Left lung (tissue), 10 donors: ENCODE data around the gene ANGPTL4. TPM values are rescaled to one million over a fixed set of nuclear protein-coding genes. Genes with fewer than 3 reads are reported as not detected.
"Not testable (repeated sequence)": the region's sequence is repeated elsewhere in the genome, so short reads cannot be mapped to it uniquely, and the experiment has no call there.

Source experiments
- ATAC-seq: fragments of 200-7000 bp; cut with Tn5 transposase; one replicate; pipeline ENCODE4 v1.9.1; 2020; ENCODE audit warnings: moderate library complexity
- DNase-seq, 4 donors: peaks; one replicate each; pipeline ENCODE4 v3.0.0-alpha.2; 2013 to 2020
- H3K27ac ChIP-seq, 2 donors: fragments of 200-600 bp; sonication (generic) in 1 of 2; one replicate each; pipeline versions ENCODE4 v1.5.0 to v1.8.0; 2020 to 2021
- H3K27me3 ChIP-seq, 2 donors: fragments of 200-600 bp; sonication (generic) in 1 of 2; one replicate each; pipeline versions ENCODE4 v1.5.0 to v1.8.0; 2020 to 2021
- H3K36me3 ChIP-seq, 2 donors: fragments of 200-600 bp; sonication (generic) in 1 of 2; one replicate each; pipeline versions ENCODE4 v1.5.0 to v1.8.0; 2020 to 2021
- H3K4me1 ChIP-seq, 2 donors: fragments of 200-600 bp; one replicate each; pipeline ENCODE4 v1.8.0; 2021
- H3K4me3 ChIP-seq, 2 donors: fragments of 200-600 bp; sonication (generic) in 1 of 2; one replicate each; pipeline versions ENCODE4 v1.5.0 to v1.8.0; 2020 to 2021; ENCODE audit warnings: mild to moderate bottlenecking in 1 of 2
- H3K9me3 ChIP-seq, 2 donors: fragments of 200-600 bp; sonication (generic) in 1 of 2; one replicate each; pipeline versions ENCODE4 v1.5.0 to v1.8.0; 2020 to 2021
- CTCF ChIP-seq, 2 donors: fragments of 200-600 bp; sonication (generic) in 1 of 2; IDR thresholded peaks; one replicate each; pipeline versions ENCODE4 v1.5.0 to v1.8.0; 2021; ENCODE audit warnings: antibody characterized with exemption in 2 of 2
- intact Hi-C, 2 donors: fragments of 100-400 bp; cut with DNase I; formaldehyde crosslinking; loops; one replicate each; pipeline versions ENCODE4 v1.11.2 to v1.14.2; 2022
- polyA plus RNA-seq, 6 donors: library from polyadenylated mRNA; unstranded; fragments of 120-200 nt; gene quantifications; one replicate each; pipeline ENCODE4 v1.2.1, GENCODE V29; 2013; ENCODE audit not compliant: insufficient read length in 6 of 6
- total RNA-seq, 2 donors: library from RNA; stranded (reverse); fragmentation: NEBNext Ultra II Directional; extraction: Animal tissue kit (Norgen Biotek cat#: 25700); gene quantifications; one replicate each; pipeline ENCODE4 v1.2.1, GENCODE V29; 2021
- donor health status: DM: no; HTN: yes; CAD: no.
- donor health status: DM: no; HTN: no; CAD: no.

The ANGPTL4 gene
- total and polyA plus RNA-seq, 8 donors, result 2.5 to 24.8 (median 4.3) TPM

GRCh38 chr19:8377598-8377997 lies 13.6 kb downstream of the ANGPTL4 start:
- Histone ChIP-seq H3K27ac (no peak overlapping the region), H3K4me3 (no peak overlapping the region), H3K9me3 (peaks cover 0 to 4% of the 10 kb centered on the region in 2 donors), H3K27me3 (no peaks in the 10 kb centered on the region), H3K36me3 (peaks cover 0 to 17% of the 10 kb centered on the region in 2 donors), H3K4me1 (no peaks in the 10 kb centered on the region)
- TF ChIP-seq CTCF (IDR thresholded peaks at IDR 0.05), result no peak
- no peak for ATAC-seq
- intact Hi-C loops, result no loop called here
- no peak for DNase-seq

DNA sequence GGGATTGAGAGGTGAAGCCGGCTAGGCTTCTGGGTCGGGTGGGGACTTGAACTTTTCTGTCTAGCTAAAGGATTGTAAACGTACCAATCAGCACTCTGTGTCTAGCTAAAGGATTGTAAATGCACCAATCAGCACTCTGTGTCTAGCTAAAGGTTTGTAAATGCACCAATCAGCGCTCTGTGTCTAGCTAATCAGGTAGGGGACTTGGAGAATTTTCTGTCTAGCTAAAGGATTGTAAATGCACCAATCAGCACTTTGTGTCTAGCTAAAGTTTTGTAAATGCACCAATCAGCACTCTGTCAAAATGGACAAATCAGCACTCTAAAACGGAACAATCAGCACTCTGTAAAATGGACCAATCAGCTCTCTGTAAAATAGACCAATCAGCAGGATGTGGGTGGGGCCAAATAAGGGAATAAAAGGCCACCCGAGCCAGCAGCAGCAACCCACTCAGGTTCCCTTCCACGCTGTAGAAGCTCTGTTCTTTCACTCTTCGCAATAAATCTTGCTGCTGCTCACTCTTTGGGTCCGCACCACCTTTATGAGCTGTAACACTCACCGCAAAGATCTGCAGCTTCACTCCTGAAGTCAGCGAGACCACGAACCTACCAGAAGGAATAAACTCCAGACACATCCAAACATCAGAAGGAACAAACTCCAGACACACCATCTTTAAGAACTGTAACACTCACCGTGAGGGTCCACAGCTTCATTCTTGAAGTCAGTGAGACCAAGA lies 15.4 kb downstream of the ANGPTL4 start:
- H3K36me3 ChIP-seq, DNase-seq, intact Hi-C loops, H3K4me1 ChIP-seq, H3K27ac ChIP-seq, H3K27me3 ChIP-seq, ATAC-seq, H3K9me3 ChIP-seq, H3K4me3 ChIP-seq: not testable (repeated sequence)

DNA sequence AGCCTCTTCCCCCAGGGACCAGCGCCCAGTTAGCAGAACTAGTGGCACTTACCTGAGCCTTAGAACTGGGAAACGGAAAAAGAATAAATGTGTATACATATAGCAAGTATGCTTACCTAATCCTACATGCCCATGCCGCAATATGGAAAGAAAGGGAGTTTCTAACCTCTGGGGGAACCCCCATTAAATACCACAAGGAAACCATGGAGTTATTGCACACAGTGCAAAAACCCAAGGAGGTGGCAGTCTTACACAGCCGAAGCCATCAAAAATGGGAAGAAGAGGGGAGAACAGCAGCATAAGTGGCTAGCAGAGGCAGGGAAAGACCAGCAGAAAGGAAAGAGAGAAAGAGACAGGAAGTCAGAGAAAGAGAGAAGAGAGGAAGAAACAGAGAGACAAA lies 20.6 kb downstream of the ANGPTL4 start:
- H3K36me3 ChIP-seq, H3K4me3 ChIP-seq, ATAC-seq, H3K9me3 ChIP-seq, intact Hi-C loops, H3K27me3 ChIP-seq, DNase-seq: not testable (repeated sequence)
- peak overlapping the region; percentile 13 to 65 for H3K27ac ChIP-seq
- H3K4me1 ChIP-seq, result peaks cover 0 to 21% of the 10 kb centered on the region in 2 donors

DNA sequence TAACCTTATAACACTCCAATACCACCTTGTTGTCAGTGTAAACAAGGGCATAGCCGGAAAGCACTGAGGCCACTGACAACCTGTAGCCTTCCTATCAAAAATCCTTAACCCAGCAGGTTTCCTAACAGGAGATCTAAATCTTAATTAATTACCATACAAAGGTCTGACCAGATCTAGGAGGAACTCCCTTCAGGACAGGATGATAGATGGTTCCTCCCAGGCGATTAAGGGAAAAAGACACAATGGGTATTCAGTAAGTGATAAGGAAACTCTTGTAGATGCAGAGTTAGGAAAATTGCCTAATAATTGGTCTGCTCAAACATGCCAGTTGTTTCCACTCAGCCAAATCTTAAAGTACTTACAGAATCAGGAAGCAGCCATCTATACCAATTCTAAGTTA lies 21.1 kb downstream of the ANGPTL4 start:
- H3K4me1 ChIP-seq, result peaks cover 0 to 21% of the 10 kb centered on the region in 2 donors
- H3K9me3 ChIP-seq, ATAC-seq, intact Hi-C loops, DNase-seq, H3K36me3 ChIP-seq, H3K4me3 ChIP-seq, H3K27me3 ChIP-seq: not testable (repeated sequence)
- H3K27ac ChIP-seq, result peak overlapping the region; percentile 13 to 65

GRCh38 chr19:8385566-8385965 lies 21.6 kb downstream of the ANGPTL4 start:
- ATAC-seq, H3K4me3 ChIP-seq, H3K9me3 ChIP-seq, intact Hi-C loops, H3K27me3 ChIP-seq, H3K36me3 ChIP-seq: not testable (repeated sequence)
- Histone ChIP-seq H3K4me1 (peaks cover 0 to 21% of the 10 kb centered on the region in 2 donors), H3K27ac (peak overlapping the region; percentile 39 to 65)
- peak in 1 of 4 donors; percentile 59 for DNase-seq

DNA sequence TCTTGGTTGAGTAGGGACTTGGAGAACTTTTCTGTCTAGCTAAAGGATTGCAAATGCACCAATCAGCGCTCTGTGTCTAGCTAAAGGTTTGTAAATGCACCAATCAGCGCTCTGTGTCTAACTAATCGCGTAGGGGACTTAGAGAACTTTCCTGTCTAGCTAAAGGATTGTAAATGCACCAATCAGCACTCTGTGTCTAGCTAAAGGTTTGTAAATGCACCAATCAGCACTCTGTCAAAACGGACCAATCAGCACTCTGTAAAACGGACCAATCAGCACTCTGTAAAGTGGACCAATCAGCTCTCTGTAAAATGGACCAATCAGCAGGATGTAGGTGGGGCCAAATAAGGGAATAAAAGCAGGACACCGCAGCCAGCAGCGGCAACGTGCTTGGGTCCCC lies 22.5 kb downstream of the ANGPTL4 start:
- ATAC-seq, H3K4me3 ChIP-seq, DNase-seq, intact Hi-C loops, H3K9me3 ChIP-seq, H3K27me3 ChIP-seq, H3K27ac ChIP-seq, H3K36me3 ChIP-seq: not testable (repeated sequence)
- peaks cover 5 to 28% of the 10 kb centered on the region in 2 donors for H3K4me1 ChIP-seq

DNA sequence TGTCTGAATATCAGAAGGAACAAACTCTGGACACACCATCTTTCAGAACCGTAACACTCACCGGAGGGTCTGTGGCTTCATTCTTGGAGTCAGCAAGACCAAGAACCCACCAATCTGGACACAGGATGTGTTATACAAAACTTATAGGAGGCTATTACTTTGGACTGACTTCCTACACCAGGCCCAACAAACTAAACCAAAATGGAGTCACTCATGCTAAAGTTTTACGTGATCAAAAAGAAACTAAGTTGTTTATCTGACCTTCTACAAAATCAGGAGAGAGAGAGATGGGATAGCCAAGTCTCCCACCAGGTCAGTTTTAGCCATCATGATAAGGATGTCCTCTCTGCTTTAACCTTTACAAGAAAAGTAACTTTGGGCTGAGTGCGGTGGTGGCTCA lies 23.0 kb downstream of the ANGPTL4 start:
- intact Hi-C loops, result no loop called here
- H3K4me1 ChIP-seq, result peaks cover 10 to 33% of the 10 kb centered on the region in 2 donors
- no peak for DNase-seq

More for the DNA sequence above, 23.0 kb downstream of the ANGPTL4 start:
- no peak overlapping the region for H3K27ac ChIP-seq
- TF ChIP-seq CTCF (IDR thresholded peaks at IDR 0.05), result no peak
- ATAC-seq, result no peak
- no peaks in the 10 kb centered on the region for H3K27me3 ChIP-seq
- H3K4me3 ChIP-seq, result no peak overlapping the region
- H3K36me3 ChIP-seq, result no peaks in the 10 kb centered on the region
- H3K9me3 ChIP-seq, result peaks cover 0 to 4% of the 10 kb centered on the region in 2 donors
